Testis (tissue), 2 donors: ENCODE measurements around the gene GRHL3.

ENCODE experiments used
- CTCF ChIP-seq, 3 experiments: fragments of 450-650 bp in 2 of 3; fragments of 200-600 bp in 1 of 3; sonication (generic) in 1 of 3; IDR thresholded peaks; one replicate each; pipeline ENCODE4 v1.5.1; 2016 to 2019; ENCODE audit warnings: antibody characterized with exemption in 3 of 3, mild to moderate bottlenecking in 2 of 3, moderate library complexity in 1 of 3
- POLR2A ChIP-seq: fragments of 450-650 bp; IDR thresholded peaks from one replicate; pipeline ENCODE4 v1.6.1; 2017; ENCODE audit warnings: antibody characterized with exemption, mild to moderate bottlenecking, moderate library complexity

- TF ChIP-seq CTCF (IDR thresholded peaks at IDR 0.05) (no peak), POLR2A (no peak)
Observed at GRCh38 chr1:24321126-24321525, 2.0 kb downstream of the GRHL3 start.
